Measurements from ENCODE around the gene NCOA5.

The NCOA5 gene

GRCh38 chr20:46060301-46060881 lies 29.4 kb downstream of the NCOA5 start:
- peaks cover 54 to 59% (median 54%) of the 10 kb centered on the region in 3 donors for H3K36me3 ChIP-seq
- H3K9me3 ChIP-seq = no peaks in the 10 kb centered on the region
- TF ChIP-seq CTCF (IDR thresholded peaks at IDR 0.05) = no peak
- intact Hi-C loops (cut with DNase I; ENCODE audit: low total_unique reads) = no loop called here
- H3K4me1 ChIP-seq = peaks cover 0 to 22% (median 18%) of the 10 kb centered on the region in 4 donors
- H3K27me3 ChIP-seq = peaks cover 0 to 16% of the 10 kb centered on the region in 2 donors
- DNase-seq = no peak
- no peak overlapping the region for H3K27ac ChIP-seq
- no peak overlapping the region for H3K4me3 ChIP-seq

GRCh38 chr20:46058599-46059281 lies 31.0 kb downstream of the NCOA5 start:
- intact Hi-C loops (cut with DNase I; ENCODE audit: low total_unique reads) = no loop called here
- no peak for DNase-seq
- TF ChIP-seq CTCF (IDR thresholded peaks at IDR 0.05) = no peak
- Histone ChIP-seq H3K27me3 (peaks cover 0 to 16% of the 10 kb centered on the region in 2 donors), H3K27ac (no peak overlapping the region), H3K9me3 (no peaks in the 10 kb centered on the region), H3K4me1 (peaks cover 0 to 22% (median 18%) of the 10 kb centered on the region in 4 donors), H3K36me3 (peaks cover 37 to 42% (median 38%) of the 10 kb centered on the region in 3 donors), H3K4me3 (peak overlapping the region; percentile 16 to 24)

- H3K4me1 ChIP-seq = peaks cover 0 to 22% (median 18%) of the 10 kb centered on the region in 4 donors
- intact Hi-C loops (cut with DNase I; ENCODE audit: low total_unique reads) = no loop called here
- peaks cover 0 to 16% of the 10 kb centered on the region in 2 donors for H3K27me3 ChIP-seq
- peak; percentile 59 to 74 for DNase-seq
- TF ChIP-seq CTCF (IDR thresholded peaks at IDR 0.05) = peak; percentile 7 to 10
- peaks cover 30 to 35% (median 31%) of the 10 kb centered on the region in 3 donors for H3K36me3 ChIP-seq
- peak overlapping the region; percentile 16 to 24 for H3K4me3 ChIP-seq
- H3K9me3 ChIP-seq = no peaks in the 10 kb centered on the region
- H3K27ac ChIP-seq = no peak overlapping the region
Measured at GRCh38 chr20:46057856-46058598, 31.7 kb downstream of the NCOA5 start.

GRCh38 chr20:46056970-46057855 lies 32.5 kb downstream of the NCOA5 start:
- peaks cover 0 to 16% of the 10 kb centered on the region in 2 donors for H3K27me3 ChIP-seq
- TF ChIP-seq CTCF (IDR thresholded peaks at IDR 0.05) = no peak
- no peak overlapping the region for H3K4me3 ChIP-seq
- intact Hi-C loops (cut with DNase I; ENCODE audit: low total_unique reads) = no loop called here
- H3K27ac ChIP-seq = no peak overlapping the region
- H3K36me3 ChIP-seq = peaks cover 22 to 27% (median 22%) of the 10 kb centered on the region in 3 donors
- DNase-seq = peak in 1 of 2 donors; percentile 30
- H3K4me1 ChIP-seq = peaks cover 0 to 22% (median 18%) of the 10 kb centered on the region in 4 donors
- no peaks in the 10 kb centered on the region for H3K9me3 ChIP-seq

Measured in tibial artery (tissue), 4 donors.